DMS53 (cell line): ENCODE results near the gene SPAG8.

ENCODE experiments used
- DNase-seq: peaks from one replicate; lab custom pipeline; 2025; lab: John Stamatoyannopoulos, UW

The SPAG8 gene

DNA sequence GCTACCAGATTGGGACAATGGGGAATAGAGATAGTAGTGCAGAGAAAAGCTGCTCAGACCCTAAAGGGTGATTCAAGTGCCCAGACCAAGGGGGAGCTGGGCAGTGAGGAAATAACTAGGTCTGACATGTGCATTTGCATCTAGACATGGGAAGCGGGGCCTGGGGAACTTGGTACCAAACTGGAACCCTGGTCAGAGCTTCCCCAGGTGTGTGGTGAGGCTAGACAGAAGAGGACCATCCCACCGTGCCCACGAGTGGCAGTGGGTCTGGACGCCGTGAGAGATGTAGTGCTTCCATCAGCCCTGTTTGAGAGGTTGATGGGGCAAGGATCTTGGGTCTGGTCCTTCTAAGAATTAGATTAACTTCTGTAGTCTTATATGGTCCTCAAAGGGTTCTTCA, 24.5 kb upstream of the SPAG8 start:
- DNase-seq: no peak

DNA sequence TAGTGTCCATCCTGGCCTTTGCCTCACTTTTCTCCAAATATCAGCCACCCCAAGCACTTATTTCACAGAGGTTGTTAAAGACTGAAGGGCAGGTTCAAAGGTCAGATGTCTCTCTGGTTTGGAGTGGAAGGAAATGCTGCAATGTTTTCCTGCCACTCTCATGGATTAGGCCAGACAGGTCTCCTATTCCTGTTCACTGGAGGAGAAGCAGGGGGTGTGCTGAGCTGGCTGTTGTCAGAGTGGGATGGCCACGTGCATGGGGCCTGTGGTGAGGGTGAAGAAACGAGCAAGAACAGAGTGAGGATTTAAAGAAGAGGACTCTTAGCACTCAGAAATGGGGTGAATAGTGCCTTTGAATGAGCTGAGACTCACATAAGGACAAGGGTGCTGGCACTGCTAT, 23.7 kb upstream of the SPAG8 start:
- no peak for DNase-seq

DNA sequence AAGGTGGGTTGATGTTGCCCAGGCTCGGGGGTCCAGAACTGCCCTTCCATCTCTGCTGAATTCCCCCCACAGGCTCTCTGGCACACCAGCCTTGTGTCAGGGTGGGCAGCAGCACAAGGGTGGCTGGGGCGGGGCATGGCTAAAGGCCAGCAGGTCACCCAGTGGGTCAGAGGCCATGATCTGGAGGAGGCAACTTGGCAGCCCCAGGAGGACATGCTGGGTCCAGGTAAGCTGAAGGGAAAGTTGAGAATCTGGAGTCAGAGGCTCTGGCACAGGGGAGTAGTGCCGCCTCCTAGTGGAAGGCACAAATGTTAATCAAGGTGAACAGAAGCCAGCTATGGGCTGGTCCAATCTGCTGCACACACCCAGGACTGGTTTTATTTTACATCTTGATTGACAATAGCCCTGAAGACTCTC, 23.2 kb upstream of the SPAG8 start:
- peak; percentile 23 for DNase-seq

DNA sequence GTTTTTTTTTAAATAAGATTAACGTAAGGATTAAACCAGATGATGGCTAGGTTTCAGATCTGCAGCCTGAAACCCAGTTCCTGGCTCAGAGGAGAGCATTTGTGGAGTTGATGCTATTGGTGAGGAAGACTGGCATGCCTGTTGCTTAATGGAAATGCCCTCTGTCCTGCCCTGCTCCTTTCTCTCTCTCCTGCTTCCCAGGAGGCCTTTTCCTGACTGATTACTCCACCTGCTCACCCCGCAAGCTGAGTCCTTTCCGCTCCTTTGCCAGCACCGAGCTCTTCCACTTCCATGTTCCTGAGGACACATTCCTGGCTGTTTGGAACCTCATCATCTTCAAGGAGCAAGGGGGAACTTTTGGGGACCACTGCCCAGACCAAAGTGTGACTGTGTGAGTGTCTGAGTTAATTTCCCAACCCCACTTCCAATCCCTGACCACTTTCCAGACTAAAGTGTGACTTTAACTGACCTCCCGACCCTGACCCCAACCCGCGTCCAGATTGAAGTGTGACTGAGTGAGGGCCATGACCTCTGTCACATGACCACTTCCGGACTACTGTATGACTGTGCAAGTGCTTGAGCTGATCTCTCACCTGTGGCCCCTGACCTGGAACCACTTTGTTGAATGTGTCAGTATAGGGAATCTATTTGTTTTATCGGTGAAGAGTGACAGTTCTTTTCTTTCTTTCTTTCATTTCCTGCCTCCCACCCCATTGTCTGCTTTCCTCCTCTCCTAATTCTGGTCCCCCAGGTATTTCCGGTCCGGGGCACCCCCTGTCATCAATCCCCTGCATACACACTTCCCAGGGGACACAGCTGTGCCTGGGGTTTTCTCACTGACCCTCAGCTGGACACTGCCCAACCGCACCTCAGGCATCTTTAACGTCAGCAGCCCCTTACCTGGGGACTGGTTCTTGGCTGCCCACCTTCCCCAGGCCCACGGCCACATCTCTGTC, 22.5 kb upstream of the SPAG8 start:
- peak; percentile 11 for DNase-seq

DNA sequence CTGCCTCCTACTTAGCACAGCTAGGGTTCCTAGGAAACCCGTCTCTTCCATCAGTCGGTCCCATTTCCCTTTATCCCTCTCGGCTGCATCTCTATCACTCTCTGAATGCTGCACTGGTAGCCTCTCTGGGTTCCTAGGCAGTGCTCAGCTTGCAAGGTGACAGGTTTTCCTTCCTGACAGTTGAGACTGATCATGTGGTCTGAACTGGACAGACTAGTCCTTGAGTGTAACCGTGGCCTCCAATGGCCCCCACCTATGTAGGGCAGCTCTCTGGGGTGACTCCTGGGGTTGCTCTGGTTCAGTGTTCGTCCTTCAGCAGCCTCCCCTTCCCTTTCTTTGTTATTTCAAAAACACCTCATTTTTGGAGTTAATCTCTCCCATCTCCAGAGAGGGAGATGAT, 20.8 kb upstream of the SPAG8 start:
- peak; percentile 42 for DNase-seq

DNA sequence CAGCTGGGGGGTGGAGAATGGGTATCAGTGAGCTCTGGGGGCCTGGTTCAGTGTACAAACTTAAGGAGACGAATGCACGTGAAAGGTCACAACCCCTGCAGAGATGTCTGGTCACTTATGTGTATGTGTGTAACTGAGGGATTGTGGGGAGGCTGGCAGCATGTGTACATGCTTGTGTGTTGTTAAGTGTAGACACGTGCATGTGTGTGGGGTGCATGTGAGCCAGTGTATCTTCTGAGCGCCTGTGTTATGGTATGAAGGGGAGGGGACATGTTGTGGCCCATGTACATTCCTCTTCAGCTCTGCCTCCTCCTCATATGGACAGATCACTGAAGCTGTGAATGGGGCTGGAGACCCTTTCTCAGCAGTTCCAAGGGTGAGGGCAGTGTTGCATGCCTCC, 19.0 kb upstream of the SPAG8 start:
- DNase-seq: no peak

DNA sequence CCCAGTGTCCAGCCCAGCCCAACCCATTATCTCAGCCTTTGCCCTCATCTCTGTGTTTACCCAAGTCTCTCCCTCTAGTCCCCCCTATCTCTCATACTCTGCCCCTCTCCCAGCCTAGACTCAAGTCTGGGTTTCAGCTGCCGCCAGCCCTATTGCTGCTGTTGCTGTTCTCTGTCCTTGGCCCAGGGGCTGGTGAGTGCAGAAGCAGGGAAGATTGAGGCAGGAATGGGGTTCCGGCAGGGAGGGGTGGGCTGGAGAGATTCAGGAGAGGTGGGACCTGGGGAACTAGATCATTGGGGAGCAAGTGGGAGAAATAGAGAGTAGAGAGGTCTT, 17.7 kb upstream of the SPAG8 start:
- no peak for DNase-seq

DNA sequence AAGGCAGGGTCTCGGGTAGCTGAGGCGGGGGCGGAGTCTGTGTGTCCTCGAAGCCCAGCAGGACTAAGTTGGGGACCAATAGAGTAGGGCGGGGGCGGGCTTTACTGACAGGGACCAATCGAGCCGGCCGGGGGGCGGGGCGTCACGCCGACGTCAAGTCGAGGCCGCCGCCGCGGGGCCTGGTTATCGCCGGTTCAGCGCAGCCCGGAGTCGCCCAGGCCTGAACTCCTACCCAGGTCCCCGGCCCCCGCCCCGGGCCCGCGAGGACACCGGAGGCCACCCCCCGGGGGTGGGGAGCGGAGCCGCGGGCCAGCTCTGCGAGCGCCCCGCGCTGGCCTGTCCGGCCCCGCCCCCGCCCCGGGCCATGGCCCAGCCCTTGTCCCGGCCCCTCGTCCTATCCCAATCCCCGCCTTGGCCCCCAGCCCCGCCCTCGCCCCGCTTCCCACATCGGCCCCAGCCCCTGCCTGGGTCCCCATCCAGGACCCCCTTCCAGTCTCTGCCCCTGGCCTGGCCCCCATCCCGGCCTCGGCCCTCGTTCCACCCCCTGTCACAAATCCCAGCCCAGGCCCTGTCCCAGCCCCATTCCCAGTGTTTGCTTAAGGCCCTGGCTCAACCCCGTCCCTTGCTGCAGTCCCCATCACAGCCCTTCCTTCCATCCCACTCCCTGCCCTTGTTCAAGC, 17.2 kb upstream of the SPAG8 start, which contains the start of gene TMEM8B:
TMEM8B (plus strand) TSS at position 145 of the 680 bp plus-strand sequence; CDS start at position 365, 220 bp downstream.
- DNase-seq: peak; percentile 94

DNA sequence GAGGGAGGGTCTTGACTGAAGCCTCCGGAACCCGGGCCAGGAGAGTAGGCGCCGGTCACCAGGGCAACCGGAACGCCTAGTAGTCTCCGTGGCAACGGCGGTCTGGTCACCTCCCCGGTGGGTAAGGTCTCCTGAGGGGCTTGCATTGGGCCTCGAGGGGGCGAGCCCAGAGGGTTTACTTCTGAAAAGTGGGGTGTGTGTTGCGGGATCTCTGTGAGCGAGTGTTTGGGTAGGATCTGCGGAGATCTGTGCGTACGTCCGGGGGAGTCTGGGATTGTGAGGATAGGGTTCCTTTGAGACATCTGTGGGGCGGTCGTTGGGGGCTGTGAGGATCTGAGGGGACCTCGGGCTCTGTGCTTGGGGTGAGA, 16.6 kb upstream of the SPAG8 start, which contains the start of gene FAM221B:
FAM221B (minus strand) TSS at position 17 of the 368 bp plus-strand sequence. CDS start 2,571 bp downstream, outside the sequence.
- peak; percentile 59 for DNase-seq

DNA sequence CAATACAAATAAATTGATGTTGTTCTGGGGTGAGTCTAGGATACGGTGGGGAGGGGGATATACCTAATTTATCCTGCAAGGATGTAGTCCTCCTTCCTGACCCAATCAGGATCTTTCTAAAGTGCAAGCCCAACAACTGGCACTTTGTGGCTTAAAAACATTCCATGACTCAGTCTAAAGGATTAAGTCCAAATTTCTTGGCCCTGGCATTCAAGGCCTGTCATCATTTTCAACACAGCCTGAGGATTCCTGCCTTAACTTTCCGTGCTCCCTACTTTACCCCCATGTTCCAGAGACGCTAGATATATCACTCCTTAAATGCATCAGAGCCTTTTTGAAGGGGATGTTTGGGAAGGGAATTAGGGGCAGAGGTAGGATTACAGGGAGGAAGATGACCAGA, 15.4 kb upstream of the SPAG8 start:
- DNase-seq: no peak

DNA sequence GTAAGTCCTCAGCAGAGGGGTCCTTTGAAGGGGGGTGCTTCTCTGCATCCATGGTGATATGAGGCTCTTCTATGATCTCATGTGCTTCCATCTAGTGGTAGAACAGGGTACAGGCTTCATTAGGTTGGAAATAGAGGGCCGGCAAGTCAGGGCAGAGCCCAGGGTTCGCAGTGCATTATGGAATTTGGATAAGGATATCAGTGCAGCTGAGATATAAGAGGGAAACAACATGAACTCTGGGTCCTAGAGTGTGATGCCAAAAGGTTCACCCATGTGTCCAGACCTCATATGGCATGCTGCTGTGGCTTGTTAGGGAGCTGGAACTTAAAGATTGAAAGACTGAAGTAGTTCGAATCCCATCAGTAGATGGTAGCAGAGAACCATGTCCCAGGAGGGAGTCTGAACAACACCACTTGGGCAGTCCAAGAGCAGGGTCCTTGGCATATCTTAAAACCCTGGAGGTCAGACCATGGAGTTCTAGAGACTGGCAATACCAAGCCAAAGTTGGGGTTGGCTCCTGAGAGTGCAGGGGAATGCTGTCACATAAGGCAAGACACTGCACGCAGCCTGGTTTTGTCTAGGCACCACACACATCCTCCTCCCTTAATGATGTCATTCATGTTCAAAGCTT, 14.1 kb upstream of the SPAG8 start:
- DNase-seq: peak; percentile 70

DNA sequence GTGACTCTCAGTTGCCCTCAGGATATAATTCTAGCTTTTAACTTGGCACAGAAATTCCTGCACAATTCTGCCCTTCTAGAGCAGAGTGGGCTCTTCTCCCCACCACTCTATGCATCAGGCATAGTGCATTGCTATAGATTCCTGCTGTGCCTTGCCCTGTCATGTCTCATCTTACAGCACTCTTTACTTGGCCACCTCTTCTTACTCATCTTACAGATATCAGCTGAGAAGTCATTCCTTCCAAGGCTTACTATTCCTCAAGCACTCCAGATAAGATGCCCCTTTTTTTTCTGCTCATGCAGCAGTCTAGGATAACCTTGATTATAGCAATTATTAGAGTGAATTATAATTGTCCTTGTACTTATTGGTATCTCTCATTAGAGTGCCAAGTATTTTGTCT, 10.9 kb upstream of the SPAG8 start:
- DNase-seq: no peak

DNA sequence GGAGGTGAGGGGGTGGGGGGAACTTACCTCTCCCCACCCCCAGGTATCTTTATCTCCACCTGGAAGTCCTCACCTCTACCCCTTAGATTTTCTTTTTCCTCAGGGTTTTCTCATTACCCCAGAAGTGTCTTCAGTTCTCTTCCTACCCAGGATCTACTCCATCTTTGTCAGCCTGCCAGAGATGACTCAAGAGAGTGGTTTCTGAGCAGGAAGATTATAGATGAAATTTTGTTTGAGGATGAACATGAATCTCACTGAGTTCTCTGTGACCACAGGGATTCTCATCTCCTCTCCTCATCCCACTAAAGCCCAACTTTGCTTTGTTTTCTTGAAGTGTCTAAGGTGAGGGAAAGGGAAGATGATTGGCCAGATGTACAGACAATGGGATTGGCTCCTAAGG, 8.0 kb upstream of the SPAG8 start:
- DNase-seq: no peak

DNA sequence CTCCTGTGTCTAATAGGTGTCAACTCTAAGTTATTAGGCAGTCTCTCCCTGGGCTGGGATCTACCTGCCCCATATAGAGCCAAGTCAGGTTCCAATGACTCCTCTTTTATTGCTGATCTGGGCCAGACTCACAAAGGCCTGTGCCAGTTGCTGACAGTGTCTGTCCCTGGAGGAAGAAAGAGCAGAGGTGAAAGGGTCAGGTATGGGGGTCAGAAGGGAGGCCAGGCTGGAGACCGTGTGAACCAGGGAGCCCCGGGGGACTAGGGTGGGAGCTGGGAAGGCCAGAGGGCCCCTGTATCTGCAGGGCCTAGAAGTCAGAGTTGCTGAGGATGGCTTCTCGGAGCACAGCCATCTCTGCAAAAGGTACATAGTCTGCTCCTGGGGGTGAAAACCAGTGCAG, 6.3 kb upstream of the SPAG8 start:
- DNase-seq: no peak

DNA sequence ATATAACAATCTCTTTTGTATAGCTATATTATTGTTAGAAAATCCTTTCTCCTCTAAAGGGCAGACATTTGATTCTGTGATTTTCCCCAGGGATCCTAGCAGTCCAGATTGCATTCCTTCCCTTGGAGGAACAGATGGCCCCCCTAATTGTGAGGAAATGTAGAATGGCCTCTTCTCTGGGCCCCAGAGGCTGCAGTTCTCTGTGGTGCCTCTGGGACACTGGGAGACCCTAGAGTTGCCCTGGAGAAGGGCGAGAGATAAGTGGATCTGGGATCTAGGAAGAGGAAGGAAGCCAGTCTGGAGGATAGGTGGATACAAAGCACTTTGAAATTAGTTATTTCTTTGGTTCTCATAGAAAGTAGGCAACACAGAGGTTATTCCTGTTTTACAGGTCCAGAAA, 4.6 kb upstream of the SPAG8 start:
- peak; percentile 33 for DNase-seq

DNA sequence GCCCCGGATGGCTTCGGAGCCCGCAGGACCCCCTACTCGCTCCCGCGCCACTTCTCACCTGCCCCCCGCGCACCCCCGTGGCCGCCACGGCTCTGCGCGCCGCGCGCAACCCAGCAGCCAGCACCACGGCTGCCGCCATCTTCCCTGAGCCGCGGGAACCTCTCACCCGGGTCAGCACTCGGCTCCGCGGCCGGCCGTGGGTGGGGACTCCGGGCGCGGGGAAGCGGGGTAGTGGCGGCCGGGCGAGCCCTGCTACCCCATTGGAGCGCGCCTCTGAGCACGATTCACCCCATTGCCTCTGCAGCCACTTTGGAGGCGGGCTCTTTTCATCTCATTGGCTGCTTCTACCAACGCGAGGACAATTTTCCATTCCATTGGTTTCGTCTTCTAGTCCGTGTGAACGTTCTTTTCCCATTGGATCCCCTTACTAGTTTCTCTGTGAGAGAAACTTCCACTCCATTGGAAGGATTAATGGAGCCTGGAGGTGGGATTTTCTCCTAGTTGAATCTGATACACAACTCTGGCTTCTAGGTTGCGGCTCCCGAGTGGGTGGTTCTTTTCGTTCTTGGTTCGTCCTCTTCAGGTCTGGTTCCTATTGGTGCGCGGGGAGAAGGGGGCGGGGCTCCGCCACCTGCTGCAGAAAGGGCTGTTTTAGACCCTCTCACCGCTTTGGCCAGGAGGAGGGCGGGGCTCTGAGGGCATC, 2.9 kb upstream of the SPAG8 start, which contains the start of gene HINT2:
HINT2 (minus strand) TSS at position 202 of the 703 bp plus-strand sequence; CDS start at position 139, 63 bp downstream.
- DNase-seq: peak; percentile 98

DNA sequence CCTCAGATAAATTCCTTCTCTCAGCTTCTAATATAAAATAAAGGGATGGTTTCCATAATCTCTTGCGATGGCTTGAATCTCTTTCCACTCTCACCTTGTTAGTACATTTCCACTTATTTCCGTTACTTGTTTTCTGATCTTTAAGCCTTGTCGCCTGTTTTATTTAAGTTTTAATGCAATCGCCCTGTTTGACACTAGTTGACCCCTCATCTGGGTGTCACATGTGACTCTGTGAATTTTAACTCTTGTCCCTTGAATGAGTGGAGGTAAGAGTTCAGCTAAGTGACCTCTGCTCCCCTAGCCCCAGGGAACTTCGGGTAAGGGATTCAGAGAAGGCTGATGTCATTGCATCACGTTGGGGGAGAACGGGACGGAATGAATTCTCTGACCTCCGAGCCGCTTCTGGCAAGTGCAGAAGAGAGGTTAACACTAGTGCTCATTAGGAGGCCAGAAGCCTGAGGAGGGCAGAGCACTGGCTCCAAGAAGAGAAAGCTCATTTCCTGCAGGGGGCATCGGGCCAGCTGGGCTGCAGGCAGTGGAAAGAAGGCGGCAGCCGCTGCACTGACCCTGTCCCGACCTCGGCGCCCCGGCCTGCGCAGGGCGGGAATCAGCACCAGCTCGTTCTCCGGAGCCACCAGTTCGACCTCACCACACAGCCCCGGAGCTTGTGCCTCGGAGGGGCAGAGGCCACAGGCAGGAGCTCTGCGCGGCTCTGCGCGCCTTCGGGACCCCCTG, 2.2 kb upstream of the SPAG8 start:
- peak; percentile 72 for DNase-seq

DNA sequence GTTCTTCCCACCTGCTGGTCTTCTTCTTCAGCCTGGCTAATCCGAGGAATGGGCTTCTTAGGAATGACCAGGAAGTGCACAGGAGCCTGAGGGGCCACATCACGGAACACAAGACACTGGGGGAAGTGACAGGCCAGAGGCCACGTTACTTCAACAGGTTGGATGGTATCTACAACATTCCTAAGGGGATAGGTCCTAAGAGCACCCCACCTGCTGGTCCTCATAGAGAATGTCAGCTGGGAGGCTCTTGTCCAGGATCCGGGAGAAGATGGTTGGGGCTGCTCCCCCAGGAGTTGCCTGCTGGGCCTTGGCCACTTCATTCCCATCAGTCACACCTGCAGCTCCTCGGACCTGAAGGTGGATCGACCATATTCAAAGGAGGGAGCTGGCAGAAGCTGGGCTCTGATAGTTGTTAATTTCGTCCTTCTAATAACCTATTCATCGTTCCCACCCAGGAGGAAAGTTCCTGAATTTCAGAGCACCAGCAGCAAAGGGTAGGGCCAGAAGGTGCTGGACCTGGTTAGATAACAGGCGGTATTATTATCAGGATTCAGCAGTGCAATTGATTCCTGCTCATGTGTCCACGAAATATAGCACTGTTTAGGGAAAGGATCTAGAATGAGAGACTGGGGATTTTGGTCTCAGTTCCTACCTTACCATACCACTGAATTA, 1.5 kb upstream of the SPAG8 start:
- DNase-seq: peak; percentile 63

DNA sequence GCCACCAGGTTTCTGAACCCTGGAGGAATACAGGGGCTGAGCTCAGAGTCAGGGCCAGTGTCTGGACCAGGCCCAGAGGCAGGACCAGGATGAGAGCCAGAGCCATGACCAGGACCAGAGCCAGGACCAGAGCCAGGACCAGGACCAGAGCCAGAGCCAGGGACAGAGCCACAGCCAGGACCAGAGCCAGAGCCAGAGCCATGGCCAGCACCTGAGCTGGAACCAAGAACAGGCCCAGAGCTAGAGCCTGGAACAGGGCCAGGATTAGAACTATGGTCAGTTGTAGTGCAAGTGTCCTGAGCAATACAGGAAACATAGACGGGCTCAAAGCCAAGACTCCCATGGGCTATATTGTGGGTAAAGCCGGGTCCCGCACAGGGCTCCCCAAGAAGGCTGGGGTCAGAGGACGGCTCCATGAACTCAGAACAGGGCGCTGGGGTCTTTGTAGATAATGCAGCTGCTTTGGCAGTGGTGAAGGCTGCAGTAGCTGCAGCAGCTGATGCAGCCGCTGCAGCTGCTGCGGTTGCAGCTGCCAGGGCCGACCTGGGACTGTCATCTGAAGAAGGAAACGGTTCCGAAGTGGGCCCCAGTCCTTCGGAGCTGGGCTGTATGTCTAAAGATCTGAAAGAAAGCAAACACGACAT, 559 bp downstream of the SPAG8 start:
- peak; percentile 62 for DNase-seq

DNA sequence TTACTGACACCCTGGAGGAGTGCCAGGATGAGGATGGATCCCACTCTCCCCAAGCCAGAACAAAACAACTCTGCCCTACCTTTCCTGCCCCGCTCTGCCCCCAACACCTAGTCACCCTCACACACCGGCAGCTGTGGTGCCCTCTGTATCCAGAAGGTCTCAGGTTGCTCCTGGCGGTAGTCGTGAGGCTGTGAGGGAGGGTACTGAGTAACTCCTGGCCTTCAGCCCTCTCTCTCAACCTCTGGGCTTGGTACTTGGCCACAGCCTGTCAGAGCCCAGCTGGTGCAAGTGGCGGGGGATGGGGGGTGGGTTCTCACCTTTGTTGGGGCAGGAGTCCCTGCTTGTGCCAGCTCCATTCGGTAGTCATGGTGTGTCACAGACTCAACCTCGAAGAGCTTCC, 1.9 kb downstream of the SPAG8 start:
- DNase-seq: no peak
